Activated T-helper 1 cell treated with anti-CD3 and anti-CD28 coated beads, Interleukin-12 subunit alpha, Interleukin-12 subunit beta, Interleukin-2, Interleukin-4 antibody, amounts not matched to agents 30 ng/mL and 10 ng/mL and 1 ng/mL, durations not matched to agents 14 hours and 24 hours and 36 hours (primary cell): Measurements from ENCODE around the gene KANSL3. TPM values are rescaled to one million over a fixed set of nuclear protein-coding genes. Genes with fewer than 3 reads are reported as not detected.

Experiments
- DNase-seq: peaks from one replicate; pipeline ENCODE4 v3.0.0; 2021; ENCODE audit warnings: low spot score
- H3K27ac Mint-ChIP-seq: one replicate; pipeline ENCODE4 v1.8.0; 2021; ENCODE audit warnings: mild to moderate bottlenecking, mixed read lengths
- H3K27me3 Mint-ChIP-seq: one replicate; pipeline ENCODE4 v1.8.0; 2022; ENCODE audit warnings: mild to moderate bottlenecking, moderate library complexity, mixed read lengths; ENCODE audit not compliant: insufficient read depth
- H3K36me3 Mint-ChIP-seq: one replicate; pipeline ENCODE4 v1.8.0; 2021; ENCODE audit warnings: low read depth, mixed read lengths
- H3K4me1 Mint-ChIP-seq: one replicate; pipeline ENCODE4 v1.8.0; 2021; ENCODE audit warnings: low read depth, mixed read lengths
- H3K4me3 Mint-ChIP-seq: one replicate; pipeline ENCODE4 v1.8.0; 2021; ENCODE audit warnings: mild to moderate bottlenecking, moderate library complexity, mixed read lengths
- H3K9me3 Mint-ChIP-seq: one replicate; pipeline ENCODE4 v1.8.0; 2021; ENCODE audit warnings: mixed read lengths
- intact Hi-C: fragments of 100-400 bp; cut with micrococcal nuclease; formaldehyde crosslinking; loops from one replicate; pipeline ENCODE4 v1.15.1; 2024
- total RNA-seq: library from RNA; stranded (reverse); gene quantifications from 2 replicates; pipeline ENCODE4 v1.2.3, GENCODE V29; 2022

KANSL3 gene
- total RNA-seq, 1 donor from 2014 or later, result 55.0 TPM

GRCh38 chr2:96587843-96588242 is 50.3 kb downstream of the KANSL3 start:
- Mint-ChIP-seq H3K36me3 (peaks cover 41% of the 10 kb centered on the region), H3K4me3 (no peak overlapping the region), H3K4me1 (peaks cover 31% of the 10 kb centered on the region), H3K9me3 (no peaks in the 10 kb centered on the region), H3K27me3 (no peaks in the 10 kb centered on the region), H3K27ac (peak overlapping the region; percentile 1)
- intact Hi-C loops, result no loop called here
- DNase-seq, result no peak

GRCh38 chr2:96584017-96584416 is 54.1 kb downstream of the KANSL3 start:
- Mint-ChIP-seq H3K27me3 (no peaks in the 10 kb centered on the region), H3K36me3 (peaks cover 24% of the 10 kb centered on the region), H3K27ac (no peak overlapping the region), H3K4me1 (peaks cover 15% of the 10 kb centered on the region), H3K9me3 (no peaks in the 10 kb centered on the region), H3K4me3 (no peak overlapping the region)
- no peak for DNase-seq
- intact Hi-C loops, result no loop called here

GRCh38 chr2:96580771-96581170 is 57.3 kb downstream of the KANSL3 start:
- intact Hi-C loops, result no loop called here
- H3K4me1 Mint-ChIP-seq, result no peaks in the 10 kb centered on the region
- no peak for DNase-seq
- peaks cover 10% of the 10 kb centered on the region for H3K36me3 Mint-ChIP-seq
- H3K4me3 Mint-ChIP-seq, result no peak overlapping the region
- no peaks in the 10 kb centered on the region for H3K9me3 Mint-ChIP-seq
- no peaks in the 10 kb centered on the region for H3K27me3 Mint-ChIP-seq
- no peak overlapping the region for H3K27ac Mint-ChIP-seq

DNA sequence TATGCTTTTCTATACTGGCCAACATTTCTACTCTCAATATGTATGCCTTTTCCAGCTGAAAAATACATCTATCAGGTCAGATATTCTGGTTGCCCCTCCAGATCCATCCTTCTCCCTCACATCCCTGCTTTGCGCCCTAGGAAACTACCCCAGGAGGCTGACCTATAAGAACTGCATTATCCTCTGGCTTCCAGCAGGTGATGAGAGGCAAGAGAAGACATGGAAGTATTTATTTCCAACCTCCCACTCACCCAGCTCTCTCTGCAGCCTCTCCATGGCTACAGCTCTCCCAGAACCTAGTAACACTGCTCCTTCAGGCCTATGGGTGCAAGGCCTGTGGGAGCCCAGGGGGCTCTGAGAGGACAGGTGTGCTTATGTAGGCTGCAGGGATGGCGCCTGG is 58.7 kb downstream of the KANSL3 start:
- Mint-ChIP-seq H3K9me3 (no peaks in the 10 kb centered on the region), H3K4me3 (no peak overlapping the region), H3K27me3 (no peaks in the 10 kb centered on the region), H3K27ac (no peak overlapping the region), H3K36me3 (peaks cover 3% of the 10 kb centered on the region), H3K4me1 (no peaks in the 10 kb centered on the region)
- intact Hi-C loops, result no loop called here
- no peak for DNase-seq

GRCh38 chr2:96578731-96579130 is 59.4 kb downstream of the KANSL3 start:
- no peaks in the 10 kb centered on the region for H3K36me3 Mint-ChIP-seq
- H3K9me3 Mint-ChIP-seq, result no peaks in the 10 kb centered on the region
- no peak overlapping the region for H3K27ac Mint-ChIP-seq
- no peaks in the 10 kb centered on the region for H3K4me1 Mint-ChIP-seq
- H3K4me3 Mint-ChIP-seq, result no peak overlapping the region
- DNase-seq, result no peak
- intact Hi-C loops, result no loop called here
- no peaks in the 10 kb centered on the region for H3K27me3 Mint-ChIP-seq

- no peak for DNase-seq
- no peak overlapping the region for H3K4me3 Mint-ChIP-seq
- no peaks in the 10 kb centered on the region for H3K36me3 Mint-ChIP-seq
- no peaks in the 10 kb centered on the region for H3K4me1 Mint-ChIP-seq
- intact Hi-C loops, result no loop called here
- no peaks in the 10 kb centered on the region for H3K27me3 Mint-ChIP-seq
- no peak overlapping the region for H3K27ac Mint-ChIP-seq
- H3K9me3 Mint-ChIP-seq, result no peaks in the 10 kb centered on the region
Measured at GRCh38 chr2:96577501-96577900, 60.6 kb downstream of the KANSL3 start.

- peaks cover 3% of the 10 kb centered on the region for H3K36me3 Mint-ChIP-seq
- DNase-seq, result no peak
- no peak overlapping the region for H3K4me3 Mint-ChIP-seq
- no peaks in the 10 kb centered on the region for H3K27me3 Mint-ChIP-seq
- intact Hi-C loops, result no loop called here
- no peaks in the 10 kb centered on the region for H3K9me3 Mint-ChIP-seq
- no peak overlapping the region for H3K27ac Mint-ChIP-seq
- H3K4me1 Mint-ChIP-seq, result no peaks in the 10 kb centered on the region
Measured at GRCh38 chr2:96575785-96576456, 62.2 kb downstream of the KANSL3 start.

GRCh38 chr2:96574364-96574763 is 63.7 kb downstream of the KANSL3 start:
- intact Hi-C loops, result no loop called here
- Mint-ChIP-seq H3K27me3 (no peaks in the 10 kb centered on the region), H3K4me1 (no peaks in the 10 kb centered on the region), H3K4me3 (no peak overlapping the region), H3K9me3 (no peaks in the 10 kb centered on the region), H3K36me3 (peaks cover 3% of the 10 kb centered on the region), H3K27ac (no peak overlapping the region)
- DNase-seq, result no peak

DNA sequence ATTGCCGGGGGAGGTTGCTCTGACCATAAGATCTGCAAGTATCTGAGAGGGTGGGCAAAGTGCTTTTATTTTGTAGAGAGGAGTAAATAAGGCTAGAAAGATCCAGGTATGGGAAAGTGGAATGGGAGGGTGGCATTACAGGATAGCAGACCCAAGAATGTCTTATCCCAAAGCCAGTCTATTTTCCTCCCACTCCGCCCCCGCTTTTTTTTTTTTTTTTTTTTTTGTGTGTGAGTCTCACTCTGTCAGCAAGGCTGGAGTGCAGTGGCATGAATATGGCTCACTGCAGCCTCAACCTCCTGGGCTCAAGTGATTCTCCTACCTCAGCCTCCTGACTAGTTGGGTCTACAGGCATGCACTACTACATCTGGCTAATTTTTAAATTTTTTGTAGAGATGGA is 70.0 kb downstream of the KANSL3 start:
- Mint-ChIP-seq H3K27ac (no peak overlapping the region), H3K9me3 (no peaks in the 10 kb centered on the region), H3K36me3 (peaks cover 3% of the 10 kb centered on the region), H3K4me3 (no peak overlapping the region), H3K27me3 (peaks cover 3% of the 10 kb centered on the region), H3K4me1 (no peaks in the 10 kb centered on the region)
- no peak for DNase-seq
- intact Hi-C loops, result no loop called here

- Mint-ChIP-seq H3K27me3 (peaks cover 7% of the 10 kb centered on the region), H3K27ac (no peak overlapping the region), H3K9me3 (no peaks in the 10 kb centered on the region), H3K36me3 (no peaks in the 10 kb centered on the region), H3K4me3 (no peak overlapping the region), H3K4me1 (no peaks in the 10 kb centered on the region)
- no peak for DNase-seq
- intact Hi-C loops, result no loop called here
Measured at GRCh38 chr2:96565111-96565510, 73.0 kb downstream of the KANSL3 start.

DNA sequence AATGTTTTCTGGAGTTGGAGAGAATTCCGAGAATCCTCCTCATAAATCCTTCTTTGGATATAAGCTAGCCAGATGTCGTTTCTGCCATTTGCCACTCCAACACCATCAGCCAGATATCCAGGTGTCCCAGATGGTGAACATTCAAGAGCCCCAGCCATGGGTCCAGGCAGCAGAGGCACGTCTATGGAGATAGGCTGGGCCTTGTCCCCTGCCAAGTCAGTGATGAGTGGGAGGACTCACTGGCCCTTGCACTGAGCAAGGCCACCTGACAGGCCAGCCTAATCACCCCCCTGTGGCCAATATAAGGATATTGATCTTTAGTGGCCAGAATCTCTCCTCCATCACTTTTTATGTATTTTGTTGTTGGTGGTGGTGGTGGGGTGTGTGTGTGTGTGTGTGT is 73.5 kb downstream of the KANSL3 start:
- Mint-ChIP-seq H3K27me3 (peaks cover 7% of the 10 kb centered on the region), H3K27ac (no peak overlapping the region), H3K36me3 (no peaks in the 10 kb centered on the region), H3K4me3 (no peak overlapping the region), H3K9me3 (no peaks in the 10 kb centered on the region), H3K4me1 (no peaks in the 10 kb centered on the region)
- no peak for DNase-seq
- intact Hi-C loops, result no loop called here

- intact Hi-C loops, result no loop called here
- H3K9me3 Mint-ChIP-seq, result no peaks in the 10 kb centered on the region
Measured at GRCh38 chr2:96564026-96564425, 74.1 kb downstream of the KANSL3 start.

GRCh38 chr2:96558485-96558884 is 79.6 kb downstream of the KANSL3 start:
- Mint-ChIP-seq H3K4me1 (peaks cover 15% of the 10 kb centered on the region), H3K27ac (no peak overlapping the region), H3K4me3 (no peak overlapping the region), H3K9me3 (no peaks in the 10 kb centered on the region), H3K27me3 (peaks cover 5% of the 10 kb centered on the region), H3K36me3 (peaks cover 1% of the 10 kb centered on the region)
- intact Hi-C loops, result no loop called here
- no peak for DNase-seq

More at GRCh38 chr2:96564026-96564425, 74.1 kb downstream of the KANSL3 start:
- Mint-ChIP-seq H3K27me3 (peaks cover 7% of the 10 kb centered on the region), H3K4me3 (no peak overlapping the region), H3K36me3 (no peaks in the 10 kb centered on the region), H3K4me1 (no peaks in the 10 kb centered on the region), H3K27ac (no peak overlapping the region)
- no peak for DNase-seq

DNA sequence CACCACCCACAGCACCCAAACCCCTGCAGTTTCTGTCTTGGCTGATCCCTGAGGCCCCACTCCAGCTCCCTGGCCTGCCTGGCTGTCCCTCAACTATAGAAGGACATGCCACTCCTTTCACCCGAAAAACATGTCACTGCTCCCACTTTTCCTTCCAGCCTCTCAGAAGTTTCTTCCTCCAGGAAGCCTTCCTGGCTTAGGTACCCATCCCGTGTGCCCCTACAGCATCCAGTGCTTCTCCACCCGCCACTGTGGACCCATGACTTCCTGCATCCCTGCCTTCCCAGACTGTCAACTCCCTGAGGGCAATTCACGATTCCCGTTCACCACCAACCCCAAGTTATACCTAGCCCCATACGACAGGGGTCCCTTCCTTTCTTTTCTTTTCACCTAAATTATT is 80.1 kb downstream of the KANSL3 start:
- Mint-ChIP-seq H3K27me3 (peaks cover 3% of the 10 kb centered on the region), H3K27ac (no peak overlapping the region), H3K4me3 (no peak overlapping the region), H3K36me3 (peaks cover 4% of the 10 kb centered on the region), H3K4me1 (peaks cover 19% of the 10 kb centered on the region), H3K9me3 (no peaks in the 10 kb centered on the region)
- intact Hi-C loops, result no loop called here
- DNase-seq, result no peak
